ENCODE measurements around the gene IL17RB.

The IL17RB gene

GRCh38 chr3:53860196-53860595, 13.8 kb downstream of the IL17RB start:
- H3K9me3 ChIP-seq (ENCODE audit: insufficient read depth, low read length), result no peaks in the 10 kb centered on the region
- H3K9me2 ChIP-seq (replicated peaks; ENCODE audit: insufficient read depth, low read length), result no peaks in the 10 kb centered on the region
- no peaks in the 10 kb centered on the region for H3K27me3 ChIP-seq (ENCODE audit: low read length)
- peaks cover 6% of the 10 kb centered on the region for H3F3A ChIP-seq (ENCODE audit: insufficient read depth)
- no peaks in the 10 kb centered on the region for H3K79me2 ChIP-seq (ENCODE audit: insufficient read depth, low read length)
- no peak overlapping the region for H3K9ac ChIP-seq (ENCODE audit: low read length)
- H4K20me1 ChIP-seq (ENCODE audit: low read depth, low read length), result no peaks in the 10 kb centered on the region
- H3K27ac ChIP-seq (ENCODE audit: low read depth, low read length), result no peak overlapping the region
- no peak for TF ChIP-seq EZH2phosphoT487 (conservative IDR thresholded peaks at IDR 0.05; ENCODE audit: low read length)
- TF ChIP-seq, protein P1, sequence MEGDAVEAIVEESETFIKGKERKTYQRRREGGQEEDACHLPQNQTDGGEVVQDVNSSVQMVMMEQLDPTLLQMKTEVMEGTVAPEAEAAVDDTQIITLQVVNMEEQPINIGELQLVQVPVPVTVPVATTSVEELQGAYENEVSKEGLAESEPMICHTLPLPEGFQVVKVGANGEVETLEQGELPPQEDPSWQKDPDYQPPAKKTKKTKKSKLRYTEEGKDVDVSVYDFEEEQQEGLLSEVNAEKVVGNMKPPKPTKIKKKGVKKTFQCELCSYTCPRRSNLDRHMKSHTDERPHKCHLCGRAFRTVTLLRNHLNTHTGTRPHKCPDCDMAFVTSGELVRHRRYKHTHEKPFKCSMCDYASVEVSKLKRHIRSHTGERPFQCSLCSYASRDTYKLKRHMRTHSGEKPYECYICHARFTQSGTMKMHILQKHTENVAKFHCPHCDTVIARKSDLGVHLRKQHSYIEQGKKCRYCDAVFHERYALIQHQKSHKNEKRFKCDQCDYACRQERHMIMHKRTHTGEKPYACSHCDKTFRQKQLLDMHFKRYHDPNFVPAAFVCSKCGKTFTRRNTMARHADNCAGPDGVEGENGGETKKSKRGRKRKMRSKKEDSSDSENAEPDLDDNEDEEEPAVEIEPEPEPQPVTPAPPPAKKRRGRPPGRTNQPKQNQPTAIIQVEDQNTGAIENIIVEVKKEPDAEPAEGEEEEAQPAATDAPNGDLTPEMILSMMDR (IDR thresholded peaks at IDR 0.05; ENCODE audit: insufficient read depth, low read length, poor library complexity, severe bottlenecking), result no peak
- H3K4me2 ChIP-seq (ENCODE audit: low read depth, low read length, poor library complexity, severe bottlenecking), result no peak overlapping the region
- H3K36me3 ChIP-seq (ENCODE audit: low read length), result peaks cover 21% of the 10 kb centered on the region
- no peak overlapping the region for H2AFZ ChIP-seq (ENCODE audit: low read depth, low read length, severe bottlenecking)
- no peak overlapping the region for H3K4me3 ChIP-seq (ENCODE audit: insufficient read depth, low read length, poor library complexity, severe bottlenecking)

GRCh38 chr3:53862241-53862640, 15.9 kb downstream of the IL17RB start:
- H3K4me3 ChIP-seq (ENCODE audit: insufficient read depth, low read length, poor library complexity, severe bottlenecking), result no peak overlapping the region
- no peaks in the 10 kb centered on the region for H3K9me2 ChIP-seq (replicated peaks; ENCODE audit: insufficient read depth, low read length)
- H3K27me3 ChIP-seq (ENCODE audit: low read length), result no peaks in the 10 kb centered on the region
- no peaks in the 10 kb centered on the region for H3K9me3 ChIP-seq (ENCODE audit: insufficient read depth, low read length)
- H4K20me1 ChIP-seq (ENCODE audit: low read depth, low read length), result no peaks in the 10 kb centered on the region
- H3K79me2 ChIP-seq (ENCODE audit: insufficient read depth, low read length), result no peaks in the 10 kb centered on the region
- no peak overlapping the region for H3K4me2 ChIP-seq (ENCODE audit: low read depth, low read length, poor library complexity, severe bottlenecking)
- peaks cover 25% of the 10 kb centered on the region for H3K36me3 ChIP-seq (ENCODE audit: low read length)
- H3F3A ChIP-seq (ENCODE audit: insufficient read depth), result peaks cover 15% of the 10 kb centered on the region
- no peak overlapping the region for H3K27ac ChIP-seq (ENCODE audit: low read depth, low read length)
- TF ChIP-seq, protein P1 (IDR thresholded peaks at IDR 0.05; ENCODE audit: insufficient read depth, low read length, poor library complexity, severe bottlenecking), result no peak
- no peak for TF ChIP-seq EZH2phosphoT487 (conservative IDR thresholded peaks at IDR 0.05; ENCODE audit: low read length)
- H3K9ac ChIP-seq (ENCODE audit: low read length), result no peak overlapping the region
- no peak overlapping the region for H2AFZ ChIP-seq (ENCODE audit: low read depth, low read length, severe bottlenecking)

DNA sequence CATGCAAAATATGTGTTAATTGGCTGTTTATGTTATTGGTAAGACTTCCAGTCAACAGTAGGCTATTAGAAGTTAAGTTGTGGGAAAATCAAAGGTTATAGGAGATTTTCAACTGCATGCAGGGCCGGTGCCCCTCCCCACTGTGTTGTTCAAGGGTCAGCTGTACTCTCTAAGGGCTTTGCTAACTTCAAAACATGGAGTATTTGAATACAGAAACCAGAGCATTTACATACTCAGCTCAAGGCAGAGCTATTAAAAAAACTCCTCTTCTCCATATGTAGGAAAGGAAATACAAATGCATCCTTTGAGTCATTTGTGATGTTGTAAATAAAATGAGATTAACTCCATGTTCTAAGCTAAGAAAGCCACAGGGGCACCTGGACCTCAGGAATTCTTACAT, 16.8 kb downstream of the IL17RB start:
- Histone ChIP-seq H3K27ac (ENCODE audit: low read depth, low read length) (0 out of 2 replicates have a peak overlapping the region, but pooled peaks have one; percentile 3), H3K36me3 (ENCODE audit: low read length) (peaks cover 25% of the 10 kb centered on the region)

More for the DNA sequence above, 16.8 kb downstream of the IL17RB start:
- Histone ChIP-seq H3F3A (ENCODE audit: insufficient read depth) (peaks cover 18% of the 10 kb centered on the region), H3K4me2 (ENCODE audit: low read depth, low read length, poor library complexity, severe bottlenecking) (no peak overlapping the region), H3K27me3 (ENCODE audit: low read length) (no peaks in the 10 kb centered on the region), H4K20me1 (ENCODE audit: low read depth, low read length) (no peaks in the 10 kb centered on the region), H3K9ac (ENCODE audit: low read length) (no peak overlapping the region), H3K4me3 (ENCODE audit: insufficient read depth, low read length, poor library complexity, severe bottlenecking) (no peak overlapping the region), H3K9me2 (replicated peaks; ENCODE audit: insufficient read depth, low read length) (no peaks in the 10 kb centered on the region), H3K79me2 (ENCODE audit: insufficient read depth, low read length) (no peaks in the 10 kb centered on the region), H2AFZ (ENCODE audit: low read depth, low read length, severe bottlenecking) (no peak overlapping the region), H3K9me3 (ENCODE audit: insufficient read depth, low read length) (no peaks in the 10 kb centered on the region)
- TF ChIP-seq, protein P1 (IDR thresholded peaks at IDR 0.05; ENCODE audit: insufficient read depth, low read length, poor library complexity, severe bottlenecking), result no peak
- no peak for TF ChIP-seq EZH2phosphoT487 (conservative IDR thresholded peaks at IDR 0.05; ENCODE audit: low read length)
